ENCODE measurements around the gene NRXN2.
A peak's percentile ranks its signal among the peaks of the same experiment; 100 is the strongest.

The NRXN2 gene

GRCh38 chr11:64653388-64653973 lies 69.5 kb downstream of the NRXN2 start:
- no peak overlapping the region for H3K4me3 ChIP-seq (ENCODE audit: low read depth, low read length)

- no peak overlapping the region for H3K4me3 ChIP-seq (ENCODE audit: low read depth, low read length)
These were observed 70.2 kb downstream of the NRXN2 start for GRCh38 chr11:64652586-64653387.

DNA sequence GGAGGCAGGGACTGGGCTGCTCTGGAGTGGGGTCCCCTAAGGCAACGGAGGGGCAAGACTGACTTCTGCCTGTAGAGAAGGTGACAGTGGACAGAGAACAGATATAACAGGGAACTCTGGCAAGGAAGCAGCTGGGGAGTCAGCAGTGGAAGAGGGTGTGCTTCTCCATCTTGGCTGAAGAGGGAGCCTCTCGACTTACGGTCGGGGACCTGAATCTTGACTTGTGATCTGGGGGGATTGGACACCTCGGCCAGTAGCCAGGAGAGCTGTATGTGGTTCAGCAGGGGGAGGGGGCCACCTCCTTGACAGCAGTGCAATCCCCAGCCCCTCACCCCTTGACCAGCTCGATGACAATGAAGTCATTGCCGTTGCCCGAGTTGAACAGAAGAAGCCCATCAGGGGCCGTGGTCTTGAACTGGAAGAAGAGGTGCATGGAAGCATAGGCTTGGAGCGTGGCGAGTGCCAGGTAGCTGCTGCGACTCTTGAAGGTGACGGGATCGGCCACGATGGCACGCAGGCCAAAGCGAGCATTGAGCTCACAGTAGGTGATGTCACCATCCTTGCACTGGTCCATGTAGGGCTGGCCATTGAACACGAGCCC lies 72.0 kb downstream of the NRXN2 start:
- no peak overlapping the region for H3K4me3 ChIP-seq (ENCODE audit: low read depth, low read length)

DNA sequence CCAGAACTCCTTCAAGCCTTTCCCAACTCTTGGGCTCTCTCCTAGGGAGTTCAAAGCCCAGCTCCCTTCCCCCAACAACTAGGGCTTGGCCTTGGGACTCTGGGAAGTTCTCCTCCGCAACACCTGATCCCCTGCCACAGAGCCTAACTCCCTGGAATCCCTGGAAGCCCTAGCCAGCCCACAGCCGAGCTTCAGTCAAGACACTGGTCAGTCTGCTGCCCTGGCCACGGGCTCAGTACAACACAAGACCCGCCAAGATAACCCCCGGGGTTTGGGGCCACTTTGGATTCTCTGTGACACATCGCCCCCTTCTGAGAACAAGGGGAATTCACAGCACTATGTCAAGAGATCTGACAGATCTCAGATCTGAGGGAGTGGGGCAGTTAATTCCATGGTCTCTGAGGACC lies 73.7 kb downstream of the NRXN2 start:
- no peak overlapping the region for H3K4me3 ChIP-seq (ENCODE audit: low read depth, low read length)

- H3K4me3 ChIP-seq (ENCODE audit: low read depth, low read length), result no peak overlapping the region
These were observed 74.4 kb downstream of the NRXN2 start for GRCh38 chr11:64648551-64648950.

DNA sequence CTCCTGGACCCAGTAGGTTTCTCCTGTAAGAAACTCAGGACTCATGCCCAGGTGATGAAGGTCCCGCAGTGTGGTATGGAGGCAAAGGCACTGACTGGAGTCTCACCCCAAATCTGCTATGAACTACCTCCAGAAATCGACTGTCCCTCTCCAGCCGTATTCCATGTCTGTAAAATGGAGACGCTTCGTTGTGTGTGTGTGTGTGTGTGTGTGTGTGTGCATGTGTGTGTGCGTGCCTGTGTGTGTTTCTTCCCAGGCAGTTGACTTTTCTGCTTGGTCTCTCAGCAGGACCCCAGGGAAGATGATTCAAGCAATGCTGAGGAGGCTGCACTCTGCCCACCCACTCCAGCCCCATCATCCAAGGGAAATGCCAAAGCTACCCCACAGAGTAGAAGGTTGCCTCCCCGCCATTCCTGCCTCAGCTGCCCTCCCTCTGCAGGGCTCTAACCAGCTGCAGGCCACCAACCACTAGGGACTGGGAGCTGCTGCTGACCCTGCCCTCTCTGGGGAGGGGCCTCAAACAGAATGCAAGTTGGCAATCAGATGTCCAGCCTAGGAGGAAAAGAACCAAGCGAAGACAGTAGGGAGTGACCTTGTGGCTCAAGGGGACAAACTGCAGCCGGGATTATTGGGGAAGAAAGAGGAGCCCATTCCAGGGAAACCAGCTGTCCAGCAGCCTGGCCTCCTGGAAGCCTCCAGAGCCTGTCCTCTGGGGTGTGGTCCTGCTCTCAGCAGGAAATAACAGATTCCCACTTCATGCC lies 75.8 kb downstream of the NRXN2 start:
- no peak overlapping the region for H3K4me3 ChIP-seq (ENCODE audit: low read depth, low read length)

DNA sequence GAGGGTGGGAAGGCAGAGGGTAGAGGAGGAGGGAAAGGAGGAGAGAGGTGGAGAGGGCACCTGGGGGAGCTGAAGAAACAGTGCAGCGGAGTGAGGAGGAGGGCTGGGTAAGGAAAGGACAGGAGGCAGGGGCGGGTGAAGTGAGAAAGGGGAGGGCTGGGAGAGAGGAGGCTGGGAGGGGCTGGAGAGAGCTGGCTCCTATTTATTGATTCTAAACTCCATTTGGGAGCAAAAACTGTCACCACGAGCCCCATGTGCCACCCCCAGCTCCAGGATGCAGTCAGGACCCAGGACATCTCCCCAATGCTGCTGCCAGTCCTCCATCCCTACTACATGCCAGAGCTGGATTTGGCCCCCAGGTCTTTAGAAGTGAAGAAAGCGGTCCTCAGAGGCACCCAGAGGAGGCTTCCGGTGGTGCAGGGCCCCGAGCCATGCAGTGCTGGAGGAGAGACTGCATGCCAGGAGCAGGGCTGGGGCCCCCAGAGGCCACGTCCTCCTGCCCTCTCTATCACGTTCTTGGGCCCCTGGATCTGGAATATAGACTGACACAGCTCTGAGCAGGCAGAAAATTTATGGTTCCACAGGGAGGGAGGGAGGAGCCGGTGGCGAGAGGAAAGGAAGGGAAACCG lies 78.2 kb downstream of the NRXN2 start:
- H3K4me3 ChIP-seq (ENCODE audit: low read depth, low read length), result no peak overlapping the region

GRCh38 chr11:64643920-64644646 lies 78.9 kb downstream of the NRXN2 start:
- peak overlapping the region; percentile 38 for H3K4me3 ChIP-seq (ENCODE audit: low read depth, low read length)

DNA sequence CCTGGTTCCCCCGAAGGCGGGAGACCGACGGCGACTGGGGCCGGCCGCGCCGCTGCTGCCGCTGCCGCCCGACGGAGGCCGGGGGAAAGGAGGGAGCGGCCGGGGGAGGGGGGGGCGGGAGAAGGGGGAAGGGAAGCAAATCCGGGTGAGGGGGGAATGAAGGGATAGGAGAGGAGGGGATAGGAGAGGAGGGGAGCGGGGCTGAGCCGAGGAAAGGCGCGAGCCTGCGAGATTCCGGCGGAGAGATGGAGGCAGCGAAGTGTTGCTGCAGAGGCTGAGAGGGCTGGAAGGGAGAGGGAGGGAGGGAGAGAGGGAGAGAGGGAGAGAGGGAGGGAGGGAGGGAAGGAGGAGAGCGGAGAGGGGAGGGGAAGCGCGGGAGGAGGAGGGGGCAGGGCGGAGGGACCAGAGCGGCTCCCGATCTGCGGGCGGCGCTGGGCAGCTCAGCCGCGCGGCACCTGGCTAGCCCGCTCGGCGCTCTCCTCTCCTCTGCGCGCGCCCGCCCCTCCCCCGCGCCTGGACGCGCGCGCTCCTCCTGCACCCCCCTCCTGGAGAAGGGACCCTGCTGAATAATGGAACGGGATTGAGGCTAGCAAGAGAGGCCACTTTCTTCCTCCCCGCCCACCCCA lies 79.6 kb downstream of the NRXN2 start:
- H3K4me3 ChIP-seq (ENCODE audit: low read depth, low read length), result peak overlapping the region; percentile 38

DNA sequence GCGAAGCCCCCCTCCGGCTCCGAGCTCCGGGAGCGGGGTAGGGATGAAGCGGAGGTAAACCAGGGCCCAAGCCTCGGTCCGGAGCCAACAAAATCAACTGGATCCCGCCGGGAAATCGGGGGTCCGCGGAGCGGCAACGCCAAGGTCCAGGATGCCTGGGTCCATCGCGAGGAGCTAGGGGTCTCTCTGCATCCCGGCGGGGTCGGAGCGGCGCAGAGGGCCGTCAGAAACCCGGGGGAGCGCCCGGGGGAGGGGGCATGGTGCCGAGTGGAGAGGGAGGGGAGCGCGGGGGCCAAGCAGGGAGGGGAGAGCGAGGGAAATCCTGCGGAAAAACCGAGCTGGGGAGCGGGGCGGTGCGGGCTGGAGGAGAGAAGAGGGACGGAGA lies 80.1 kb downstream of the NRXN2 start:
- peak overlapping the region; percentile 22 for H3K4me3 ChIP-seq (ENCODE audit: low read depth, low read length)

DNA sequence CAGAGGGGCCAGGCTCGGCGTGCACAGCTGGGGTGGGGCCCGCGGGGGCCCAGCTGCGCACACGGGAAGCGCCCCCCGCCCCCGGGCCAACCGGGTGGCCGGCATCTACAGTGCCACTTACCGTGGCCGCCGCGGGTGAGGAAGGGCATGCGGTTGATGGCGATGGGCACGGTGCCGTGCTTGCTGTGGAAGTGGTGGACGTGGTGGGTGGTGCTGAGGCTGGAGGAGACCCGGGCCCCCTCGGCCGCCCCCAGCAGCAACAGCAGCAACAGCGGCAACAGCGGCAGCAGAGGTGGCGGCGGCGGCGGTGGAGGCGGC lies 80.6 kb downstream of the NRXN2 start:
- H3K4me3 ChIP-seq (ENCODE audit: low read depth, low read length), result peak overlapping the region; percentile 10

DNA sequence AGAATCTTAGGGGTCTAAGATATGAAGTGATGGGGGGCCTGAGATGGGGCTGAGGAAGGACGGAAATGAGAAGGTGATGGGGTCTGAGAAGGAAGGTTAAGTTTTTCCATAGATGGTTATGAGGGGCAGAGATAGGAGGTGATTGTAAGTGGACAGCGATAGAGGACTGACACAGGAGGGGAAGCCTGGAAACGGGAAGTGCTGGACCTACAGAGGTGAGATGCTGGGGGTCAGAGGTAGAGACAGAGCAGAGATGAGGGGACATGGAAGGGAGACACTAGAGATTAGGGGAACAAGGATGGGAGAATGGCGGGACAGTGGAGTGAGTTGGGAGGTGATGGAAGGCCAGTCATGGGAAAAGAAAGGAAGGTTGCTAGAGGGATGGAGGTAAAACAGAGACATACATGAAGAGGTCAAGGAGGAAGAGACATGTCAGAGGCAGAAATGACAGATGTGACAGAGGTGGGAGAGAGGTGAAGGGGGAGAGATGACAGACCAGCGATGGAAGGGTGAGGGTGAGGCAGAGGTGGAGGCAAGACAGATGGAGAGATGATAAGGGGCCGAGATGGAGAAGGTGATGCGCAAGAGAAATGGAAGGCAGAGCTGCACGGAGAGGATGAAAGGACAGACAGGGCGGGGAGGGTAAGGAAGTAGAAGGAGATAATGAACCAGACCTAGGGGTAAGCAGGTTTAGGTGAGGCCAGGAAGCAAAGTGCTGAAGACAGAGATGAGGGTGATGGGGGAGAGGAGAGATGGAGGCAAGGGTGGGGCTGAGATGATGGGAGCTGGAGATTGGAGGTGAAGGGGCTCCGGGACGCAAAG lies 81.2 kb downstream of the NRXN2 start:
- peak overlapping the region; percentile 10 for H3K4me3 ChIP-seq (ENCODE audit: low read depth, low read length)

DNA sequence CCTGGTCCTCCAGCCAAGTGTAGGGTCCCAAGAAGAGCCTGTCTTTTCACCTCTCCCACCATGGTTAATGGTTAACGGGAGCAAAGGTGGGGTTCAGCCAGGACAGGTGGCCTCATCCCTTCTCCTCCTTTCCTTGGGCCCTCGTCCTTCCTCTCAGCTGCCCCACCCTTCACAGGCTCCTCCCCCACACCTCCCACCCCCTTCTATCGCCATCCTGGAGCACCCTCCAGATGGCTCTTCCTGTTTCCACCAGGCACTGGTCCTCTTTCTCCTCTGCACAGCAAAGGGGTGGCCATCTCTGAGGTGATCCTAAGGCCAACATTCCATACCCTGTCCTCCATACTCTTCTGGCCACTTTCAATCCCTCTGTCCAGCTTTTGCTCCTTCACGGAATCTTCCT lies 83.1 kb downstream of the NRXN2 start:
- H3K4me3 ChIP-seq (ENCODE audit: low read depth, low read length), result no peak overlapping the region

GRCh38 chr11:64638829-64639228 lies 84.2 kb downstream of the NRXN2 start:
- no peak overlapping the region for H3K4me3 ChIP-seq (ENCODE audit: low read depth, low read length)

GRCh38 chr11:64638018-64638665 lies 84.9 kb downstream of the NRXN2 start:
- peak overlapping the region; percentile 17 for H3K4me3 ChIP-seq (ENCODE audit: low read depth, low read length)

DNA sequence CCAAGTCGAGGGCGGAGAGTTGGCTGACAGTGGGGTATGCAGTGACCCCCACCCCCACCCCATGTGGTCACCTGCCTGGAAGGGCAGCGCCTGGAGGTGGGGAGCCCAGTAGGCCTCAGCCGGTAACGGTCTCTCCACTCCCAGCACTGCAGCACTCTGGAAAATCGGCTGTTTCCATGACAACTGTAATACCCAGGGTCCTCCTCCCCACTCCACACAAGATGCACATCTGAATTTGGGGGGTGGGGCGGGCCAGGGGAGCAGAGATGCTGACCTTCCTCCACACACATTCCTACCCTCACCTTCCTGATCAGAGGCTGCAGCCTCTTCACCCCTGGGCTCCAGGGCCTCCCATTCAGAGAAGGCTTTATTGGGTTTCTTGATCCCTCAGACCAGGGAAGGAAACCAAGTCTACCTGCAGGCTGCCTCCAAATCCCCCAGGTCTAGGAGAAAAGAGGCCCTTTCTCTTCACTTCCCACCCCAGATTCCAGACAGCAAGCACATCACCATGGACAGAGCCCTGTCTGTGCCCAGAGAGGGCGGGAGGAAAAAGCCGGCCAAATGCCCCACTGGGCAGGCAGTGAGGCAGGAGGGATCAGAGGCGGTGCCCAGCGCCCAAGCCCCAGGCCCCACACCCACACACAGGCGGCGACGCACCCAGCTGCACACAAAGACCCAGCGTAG lies 85.5 kb downstream of the NRXN2 start:
- H3K4me3 ChIP-seq (ENCODE audit: low read depth, low read length), result peak overlapping the region; percentile 17

DNA sequence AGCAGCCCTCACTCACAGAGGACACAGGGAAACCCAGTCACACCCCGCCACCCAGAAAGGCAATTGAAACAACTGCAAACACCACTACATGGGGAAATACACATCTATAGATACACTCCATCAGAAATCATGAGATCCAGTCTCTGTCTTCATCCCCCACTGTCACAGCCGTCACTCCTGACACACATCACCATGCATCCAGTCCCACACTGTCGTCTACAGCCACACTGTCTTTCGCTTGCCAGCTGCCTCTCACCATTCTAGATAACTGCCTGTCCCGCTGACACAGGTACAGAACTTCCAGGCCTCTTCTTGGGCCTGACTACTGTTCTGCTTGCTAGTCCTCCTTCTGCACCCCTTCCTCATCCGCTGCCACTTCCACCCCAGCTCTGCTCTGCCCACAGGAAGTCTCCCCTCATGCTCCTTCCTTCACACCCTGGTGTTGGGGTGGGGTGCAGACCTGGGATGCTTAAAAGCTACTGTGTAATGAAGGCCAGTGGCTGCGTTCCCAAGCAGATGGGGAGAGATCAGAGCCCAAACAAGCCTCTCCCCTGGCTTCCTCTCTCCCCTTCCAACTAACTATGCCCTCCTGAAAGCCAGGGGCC lies 89.3 kb downstream of the NRXN2 start:
- no peak overlapping the region for H3K4me3 ChIP-seq (ENCODE audit: low read depth, low read length)

GRCh38 chr11:64632654-64633053 lies 90.3 kb downstream of the NRXN2 start:
- no peak overlapping the region for H3K4me3 ChIP-seq (ENCODE audit: low read depth, low read length)

Measured in iPS-11a (cell line).